Measurements from ENCODE around the gene CYTL1.

CYTL1 gene

GRCh38 chr4:4980621-4981230 lies 38.5 kb downstream of the CYTL1 start:
- in situ Hi-C loops (cut with MboI; ENCODE audit: low sequenced_read_pairs) = loop anchor here (25.0 kb wide), 1 partner anchor 832 kb away; no protein-coding TSS in a partner anchor

DNA sequence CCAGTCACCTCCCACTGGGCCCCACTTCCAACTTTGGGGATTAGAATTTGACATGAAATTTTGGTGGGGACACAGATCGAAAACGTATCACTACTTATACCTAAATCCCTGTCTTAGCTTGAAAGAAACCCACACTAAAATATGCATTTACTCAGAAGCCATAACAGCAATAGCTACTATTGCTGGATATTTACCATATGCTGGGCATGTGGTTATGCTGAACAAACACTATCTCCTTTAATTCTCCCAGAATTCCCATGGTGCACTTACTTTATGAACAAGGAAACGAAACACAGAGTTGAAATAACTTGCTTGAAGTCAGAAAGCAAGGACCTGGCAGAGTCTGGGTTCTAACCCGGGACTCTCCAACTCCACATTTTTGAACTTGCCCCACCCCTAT lies 39.3 kb downstream of the CYTL1 start:
- in situ Hi-C loops (cut with MboI; ENCODE audit: low sequenced_read_pairs) = loop anchor here (25.0 kb wide), 1 partner anchor 832 kb away; no protein-coding TSS in a partner anchor

DNA sequence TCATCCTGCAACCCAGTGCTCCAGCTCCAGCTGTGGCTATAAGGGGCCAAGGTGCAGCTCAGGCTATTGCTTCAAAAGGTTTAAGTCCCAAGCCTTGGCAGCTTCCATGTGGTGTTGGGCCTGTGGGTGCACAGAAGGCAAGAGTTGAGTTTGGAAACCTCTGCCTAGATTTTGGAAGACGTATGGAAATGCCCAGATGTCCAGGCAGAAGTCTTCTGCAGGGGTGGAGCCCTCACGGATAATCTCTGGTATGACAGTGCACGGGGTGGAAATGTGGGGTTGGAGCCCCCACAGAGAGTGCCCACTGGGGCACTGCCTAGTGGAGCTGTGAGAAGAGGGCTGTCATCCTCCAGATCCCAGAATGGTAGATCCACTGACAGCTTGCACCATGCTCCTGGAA lies 44.5 kb downstream of the CYTL1 start:
- in situ Hi-C loops (cut with MboI; ENCODE audit: low sequenced_read_pairs) = loop anchor here (25.0 kb wide), 1 partner anchor 838 kb away; no protein-coding TSS in a partner anchor

- in situ Hi-C loops (cut with MboI; ENCODE audit: low sequenced_read_pairs) = no loop called here
These were observed 47.5 kb downstream of the CYTL1 start for GRCh38 chr4:4971796-4972195.

GRCh38 chr4:4969298-4969697 lies 50.0 kb downstream of the CYTL1 start:
- in situ Hi-C loops (cut with MboI; ENCODE audit: low sequenced_read_pairs) = no loop called here

DNA sequence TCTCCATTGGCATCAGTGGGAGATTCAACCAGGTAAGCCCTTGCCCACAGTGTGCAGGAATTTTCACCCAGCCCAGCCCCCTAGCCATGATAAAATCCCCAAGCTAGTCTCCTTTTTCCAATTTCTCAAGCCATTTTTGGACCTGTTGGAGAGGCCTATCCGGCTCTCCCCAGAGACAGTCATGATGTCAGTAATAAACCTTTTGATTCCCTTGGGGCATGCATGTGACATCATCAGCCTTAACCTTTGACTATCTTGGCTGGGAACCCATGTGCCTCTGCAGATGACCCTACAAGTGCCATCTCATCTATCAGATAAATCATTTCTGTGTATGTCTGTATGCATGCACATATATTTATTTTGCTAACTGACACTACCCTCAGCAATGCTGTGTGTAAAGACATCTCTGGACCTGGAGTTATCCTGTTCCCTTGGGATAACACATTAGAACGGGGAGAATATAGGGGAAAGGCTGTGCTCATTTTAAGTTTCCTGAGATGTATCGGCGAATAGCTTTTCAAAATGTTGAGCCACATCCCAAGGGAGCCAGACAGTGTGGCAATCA lies 51.0 kb downstream of the CYTL1 start:
- in situ Hi-C loops (cut with MboI; ENCODE audit: low sequenced_read_pairs) = no loop called here

Measured in HL-60/S4 treated with phorbol 12-myristate 13-acetate at 8.2 ng/mL for 4 days and 3 days (cell line).